GM18867 (cell line): Measurements from ENCODE around the gene EMILIN2.

Experiments used
- ATAC-seq: cut with Tn5 transposase; IDR thresholded peaks from one replicate; pipeline ENCODE4 v1.9.1; 2021; ENCODE audit warnings: mild to moderate bottlenecking, moderate library complexity; ENCODE audit not compliant: unreplicated experiment

The EMILIN2 gene

DNA sequence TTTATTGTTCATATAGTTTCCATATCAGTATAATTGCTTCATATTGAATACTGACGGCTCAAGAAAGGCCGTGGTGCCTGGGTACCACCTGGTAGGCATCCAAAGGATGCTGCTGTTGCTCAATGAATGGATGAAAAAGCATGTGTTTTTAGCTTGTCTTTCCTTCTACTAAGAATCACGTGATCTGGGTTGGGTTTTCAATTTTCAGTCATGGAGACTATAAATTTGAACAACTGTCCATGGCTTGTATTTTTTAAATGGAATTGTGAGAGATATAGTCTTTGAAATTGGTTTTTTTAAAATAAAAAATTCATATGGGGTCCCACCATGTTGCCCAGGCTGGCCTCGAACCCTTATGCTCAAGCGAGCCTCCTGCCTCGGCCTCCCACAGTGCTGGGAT, 25.3 kb downstream of the EMILIN2 start:
- no peak for ATAC-seq

- no peak for ATAC-seq
Measured at GRCh38 chr18:2874765-2875164, 28.0 kb downstream of the EMILIN2 start.

GRCh38 chr18:2878656-2879330, 32.0 kb downstream of the EMILIN2 start:
- no peak for ATAC-seq

DNA sequence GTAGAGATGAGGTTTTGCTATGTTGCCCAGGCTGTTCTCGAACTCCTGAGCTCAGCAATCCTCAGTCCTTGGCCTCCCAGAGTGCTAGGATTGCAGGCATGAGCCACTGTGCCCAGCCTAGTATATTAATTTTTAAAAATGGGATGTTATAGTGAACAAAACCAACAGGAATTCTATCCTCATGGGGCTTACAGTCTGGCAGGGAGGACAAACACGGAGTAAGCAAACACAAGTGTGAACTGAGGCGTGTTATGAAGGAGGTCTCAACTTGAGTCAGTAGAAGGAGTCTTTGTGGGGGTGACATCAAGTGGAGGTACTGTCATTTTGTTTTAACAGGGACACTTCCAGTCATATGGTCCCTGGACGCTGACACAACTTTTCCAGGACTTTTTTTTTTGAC, 33.1 kb downstream of the EMILIN2 start:
- ATAC-seq: no peak

DNA sequence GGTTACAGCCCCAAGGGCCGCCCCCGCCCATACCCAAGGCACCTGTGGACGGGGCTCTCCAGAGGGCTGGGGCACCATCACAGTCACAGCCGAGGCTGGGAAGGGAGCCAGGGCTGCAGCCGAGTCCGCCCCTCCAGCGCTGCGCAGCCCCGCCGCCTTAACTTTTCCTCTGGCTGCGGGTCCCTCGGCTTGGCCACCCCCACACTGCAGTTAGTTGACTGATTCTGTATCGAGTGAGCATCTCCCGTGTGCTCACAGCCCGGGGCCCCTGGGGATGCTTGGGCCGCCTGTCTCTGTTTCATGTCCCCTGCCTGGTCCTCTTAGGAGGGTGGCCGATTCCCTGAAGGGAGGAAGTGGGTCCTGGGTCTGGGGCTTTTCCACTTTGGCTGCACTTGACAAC, 33.7 kb downstream of the EMILIN2 start:
- ATAC-seq: no peak

DNA sequence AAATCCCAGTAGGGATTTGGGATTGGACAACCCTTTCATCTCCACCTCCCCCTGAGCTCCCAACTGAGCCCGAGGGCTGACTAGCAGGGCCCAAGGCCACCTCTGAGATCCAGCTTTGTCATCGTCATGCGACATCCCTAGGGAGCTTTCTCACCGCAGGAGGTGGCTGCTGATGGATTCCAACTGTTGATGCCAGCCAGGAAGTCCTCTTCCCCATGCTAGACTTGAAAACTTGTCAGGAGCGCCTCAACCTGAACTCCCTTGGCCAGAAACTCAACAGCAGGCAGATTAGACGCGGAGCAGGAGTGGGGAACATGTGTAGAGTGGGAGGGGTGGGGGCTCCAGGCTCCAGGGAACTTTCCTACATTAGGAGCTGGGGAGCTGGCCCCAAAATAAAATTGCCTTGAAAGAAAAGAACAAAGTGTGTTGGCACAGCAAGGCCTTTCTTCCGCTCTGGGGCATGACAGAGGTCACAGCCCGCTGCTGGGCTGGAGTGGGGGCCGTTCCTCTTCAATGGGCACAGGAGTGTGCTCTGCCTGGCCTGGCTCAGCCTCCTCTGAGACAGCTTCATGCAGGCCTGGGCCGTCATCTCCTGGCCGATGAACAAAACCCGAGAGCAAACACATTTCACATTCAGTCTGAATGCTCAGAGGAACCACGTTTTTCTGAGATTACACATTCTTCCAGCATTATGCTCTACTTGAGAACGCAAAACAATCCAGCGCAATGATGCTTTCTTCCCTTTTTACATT, 34.5 kb downstream of the EMILIN2 start:
- no peak for ATAC-seq

GRCh38 chr18:2881840-2882195, 35.0 kb downstream of the EMILIN2 start:
- ATAC-seq: no peak

DNA sequence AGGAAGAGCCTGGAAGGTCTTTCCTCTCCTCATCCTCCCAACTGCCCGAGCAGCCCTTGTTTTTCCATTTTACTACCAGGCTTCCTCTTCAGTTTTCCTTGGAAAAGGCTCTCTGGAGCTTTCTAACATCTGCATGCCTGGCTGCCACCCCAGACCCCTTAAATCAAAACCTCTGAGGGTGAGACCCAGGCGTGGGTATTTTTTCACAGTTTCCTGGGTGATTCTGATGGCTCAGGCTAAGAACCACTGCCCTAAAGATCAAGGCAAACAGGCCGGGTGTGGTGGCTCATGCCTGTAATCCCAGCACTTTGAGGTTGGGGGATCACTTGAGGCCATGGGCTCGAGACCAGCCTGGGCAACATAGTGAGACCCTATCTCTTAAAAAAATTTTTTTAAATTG, 35.4 kb downstream of the EMILIN2 start:
- no peak for ATAC-seq

GRCh38 chr18:2883076-2883735, 36.4 kb downstream of the EMILIN2 start:
- ATAC-seq: peak; percentile 65

DNA sequence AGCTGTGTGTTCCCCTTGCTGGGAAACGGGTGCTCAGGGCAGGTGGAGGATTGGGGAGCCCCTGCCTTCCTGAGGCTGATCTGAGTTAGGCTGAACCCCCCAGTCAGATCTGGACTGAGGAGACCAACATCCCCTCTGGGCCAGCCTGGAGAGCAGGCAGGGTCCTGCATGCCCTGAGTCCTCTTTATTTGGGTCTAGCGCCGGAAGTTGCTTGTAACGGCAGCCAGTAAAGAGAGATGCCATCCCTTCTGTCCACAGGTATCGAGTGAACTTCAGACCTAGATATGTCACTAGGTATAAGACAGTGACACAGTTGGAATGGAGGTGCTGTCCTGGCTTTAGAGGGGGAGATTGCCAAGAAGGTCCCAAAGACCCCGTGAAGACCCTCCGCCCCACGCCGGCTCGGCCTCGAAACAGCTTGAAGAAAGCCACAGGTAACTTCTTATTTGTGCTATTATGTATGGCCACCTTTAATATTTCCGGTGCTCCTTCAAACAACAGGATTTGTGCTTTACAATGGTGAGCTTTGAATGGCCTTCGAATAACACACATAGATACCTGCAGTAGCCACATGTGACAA, 38.0 kb downstream of the EMILIN2 start:
- no peak for ATAC-seq

DNA sequence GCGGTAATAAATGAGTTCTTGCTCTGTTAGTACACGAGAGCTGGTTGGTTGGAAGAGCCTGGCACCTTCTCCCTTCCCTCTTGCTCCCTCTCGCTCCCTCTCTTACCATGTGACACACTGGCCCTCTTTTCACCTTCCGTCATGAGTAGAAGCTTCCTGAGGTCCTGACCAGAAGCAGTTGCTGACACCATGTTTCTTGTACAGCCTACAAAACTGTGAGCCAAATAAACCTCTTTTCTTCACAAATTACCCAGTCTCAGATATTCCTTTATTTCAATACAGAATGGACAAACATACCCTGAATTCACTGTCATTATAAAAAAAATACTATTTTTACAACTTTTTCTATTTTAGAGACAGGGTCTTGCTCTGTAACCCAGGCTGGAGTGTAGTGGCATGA, 40.7 kb downstream of the EMILIN2 start:
- ATAC-seq: no peak

DNA sequence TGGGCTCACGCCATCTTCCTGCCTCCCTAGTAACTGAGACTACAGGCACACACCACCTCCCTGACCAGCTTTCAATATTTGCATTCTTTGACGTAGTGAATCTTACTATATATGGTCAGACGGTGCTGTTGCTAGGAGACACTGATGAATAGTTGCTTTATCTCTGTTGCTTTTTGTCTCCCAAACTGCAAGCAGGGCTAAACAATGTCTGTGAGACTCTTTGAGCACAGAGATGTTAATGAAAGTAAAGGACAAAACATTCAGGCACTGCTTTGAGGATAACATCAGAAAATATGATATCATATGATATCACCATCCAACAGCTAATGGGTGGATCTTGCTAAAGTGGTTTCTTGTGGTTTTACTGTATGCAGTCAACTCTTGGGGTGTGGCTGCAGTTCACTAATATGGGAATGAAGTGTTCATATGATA, 43.0 kb downstream of the EMILIN2 start:
- ATAC-seq: no peak

DNA sequence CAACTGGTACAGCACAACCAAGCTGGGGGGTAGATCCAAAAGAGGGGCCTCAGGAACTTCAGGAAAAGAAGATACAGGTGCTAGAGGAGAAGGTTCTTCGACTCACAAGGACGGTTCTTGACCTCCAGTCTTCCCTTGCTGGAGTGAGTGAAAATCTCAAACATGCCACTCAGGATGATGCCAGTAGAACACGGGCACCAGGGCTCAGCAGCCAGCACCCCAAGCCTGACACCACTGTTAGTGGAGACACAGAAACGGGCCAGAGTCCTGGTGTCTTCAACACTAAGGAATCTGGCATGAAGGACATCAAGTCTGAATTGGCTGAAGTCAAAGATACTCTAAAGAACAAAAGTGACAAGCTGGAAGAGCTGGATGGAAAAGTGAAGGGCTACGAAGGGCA, 43.8 kb downstream of the EMILIN2 start:
- ATAC-seq: no peak

DNA sequence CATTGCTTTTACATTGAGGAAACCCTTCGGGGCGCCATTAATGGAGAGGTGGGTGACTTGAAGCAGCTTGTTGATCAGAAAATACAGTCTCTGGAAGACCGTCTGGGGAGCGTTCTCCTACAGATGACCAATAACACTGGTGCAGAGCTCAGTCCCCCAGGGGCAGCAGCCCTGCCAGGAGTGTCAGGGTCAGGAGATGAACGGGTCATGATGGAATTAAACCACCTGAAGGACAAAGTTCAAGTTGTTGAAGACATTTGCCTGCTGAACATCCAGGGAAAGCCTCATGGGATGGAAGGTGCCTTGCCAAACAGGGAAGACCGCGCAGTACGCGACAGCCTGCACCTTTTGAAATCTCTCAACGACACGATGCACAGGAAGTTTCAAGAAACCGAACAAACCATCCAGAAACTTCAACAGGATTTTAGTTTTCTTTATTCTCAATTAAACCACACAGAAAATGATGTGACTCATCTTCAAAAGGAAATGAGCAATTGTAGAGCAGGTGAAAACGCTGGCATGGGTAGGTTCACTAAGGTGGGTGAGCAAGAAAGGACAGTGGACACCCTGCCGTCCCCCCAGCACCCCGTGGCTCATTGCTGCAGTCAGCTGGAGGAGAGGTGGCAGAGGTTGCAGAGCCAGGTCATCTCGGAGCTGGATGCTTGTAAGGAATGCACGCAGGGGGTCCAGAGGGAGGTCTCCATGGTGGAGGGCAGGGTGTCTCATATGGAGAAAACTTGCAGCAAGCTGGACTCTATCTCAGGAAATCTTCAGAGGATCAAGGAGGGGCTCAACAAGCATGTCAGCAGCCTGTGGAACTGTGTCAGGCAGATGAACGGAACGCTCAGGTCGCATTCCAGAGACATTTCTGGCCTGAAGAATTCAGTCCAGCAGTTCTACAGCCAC, 45.0 kb downstream of the EMILIN2 start:
- ATAC-seq: no peak

GRCh38 chr18:2893056-2893455, 46.2 kb downstream of the EMILIN2 start:
- no peak for ATAC-seq

- no peak for ATAC-seq
Measured at GRCh38 chr18:2893676-2894075, 46.9 kb downstream of the EMILIN2 start.

GRCh38 chr18:2894131-2894840, 47.5 kb downstream of the EMILIN2 start:
- no peak for ATAC-seq

DNA sequence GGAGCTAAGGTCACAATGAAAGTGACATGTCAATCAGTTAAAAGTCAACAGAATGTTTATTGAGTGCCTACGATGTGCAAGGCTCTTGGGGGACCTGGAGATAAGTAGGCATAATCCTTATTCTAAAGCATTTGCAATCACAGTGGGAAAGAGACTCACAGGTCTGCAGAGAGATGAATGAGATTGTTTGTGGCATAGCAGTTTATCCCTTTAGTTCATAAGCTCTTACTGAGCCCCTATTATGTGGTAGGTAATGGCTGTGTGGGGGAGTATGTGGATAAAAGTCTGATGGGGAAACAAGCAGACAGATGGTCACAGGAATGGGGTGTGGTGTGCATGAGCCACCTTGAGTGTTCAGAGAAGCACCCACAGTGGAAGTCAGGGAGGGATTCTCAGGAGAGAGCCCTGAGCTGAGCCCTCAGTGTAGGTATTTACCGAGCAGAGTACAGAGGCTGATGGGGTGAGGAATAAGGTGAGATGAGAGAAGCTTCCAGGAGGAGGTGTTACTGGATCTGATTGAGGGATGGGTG, 48.1 kb downstream of the EMILIN2 start:
- no peak for ATAC-seq

- no peak for ATAC-seq
Measured at GRCh38 chr18:2895391-2895790, 48.6 kb downstream of the EMILIN2 start.

DNA sequence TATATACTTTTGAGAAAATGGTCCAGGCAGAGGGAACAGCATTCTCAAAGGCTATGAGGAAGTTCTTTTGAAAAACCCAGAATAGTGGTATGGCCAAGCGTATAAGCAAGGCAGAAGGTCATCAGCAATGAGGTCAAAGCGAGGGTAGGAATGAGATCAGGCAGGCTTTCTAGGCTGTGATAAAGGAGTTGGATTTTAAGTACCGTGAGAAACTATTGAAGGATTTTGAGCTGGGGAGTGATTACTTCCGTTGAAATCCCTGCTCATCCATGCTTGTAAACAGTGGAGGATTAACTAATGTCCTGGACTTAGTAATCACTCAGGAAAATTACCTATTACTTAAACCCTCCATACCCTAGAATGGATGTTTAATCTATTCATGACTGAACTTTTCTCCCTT, 50.2 kb downstream of the EMILIN2 start:
- no peak for ATAC-seq
